K562 (cell line): Measurements from ENCODE around the gene GDAP2. TPM values are rescaled to one million over a fixed set of nuclear protein-coding genes. Genes with fewer than 3 reads are reported as not detected.
A peak's percentile ranks its signal among the peaks of the same experiment; 100 is the strongest.

ENCODE experiments used
- CHD1 ChIP-seq: fragments of 200-600 bp; sonication (generic); IDR thresholded peaks from one replicate; pipeline ENCODE4 v1.6.1; 2012; ENCODE audit warnings: mild to moderate bottlenecking, moderate library complexity, low read length, inconsistent platforms
- DEAF1 ChIP-seq: fragments of 450-650 bp; formaldehyde crosslinking; IDR thresholded peaks from 2 replicates; pipeline ENCODE4 v1.4.0; 2020; ENCODE audit warnings: mild to moderate bottlenecking, moderate library complexity
- ETV1 ChIP-seq: fragments of 450-650 bp; conservative IDR thresholded peaks from 2 replicates; pipeline ENCODE4 v1.6.1; 2016; ENCODE audit warnings: missing genetic modification characterization, control low read depth, low read depth, missing compliant biosample characterization
- HCFC1 ChIP-seq: IDR thresholded peaks from 2 replicates; pipeline ENCODE4 v1.6.1; 2012; ENCODE audit warnings: low read depth, low read length, improper control_type of control experiment
- HSF4 ChIP-seq: fragments of 250-450 bp; sonication (Bioruptor Pico); IDR thresholded peaks from 2 replicates; pipeline ENCODE4 v2.1.2; 2022; ENCODE audit warnings: mild to moderate bottlenecking, moderate library complexity, borderline replicate concordance
- IRF2 ChIP-seq: sonication (generic); formaldehyde crosslinking; IDR thresholded peaks from 2 replicates; pipeline ENCODE4 v1.8.1; 2022; ENCODE audit warnings: mild to moderate bottlenecking, missing genetic modification reagents
- MLX ChIP-seq, 2 experiments: fragments of 450-650 bp in 1 of 2; sonication (generic) in 1 of 2; formaldehyde crosslinking; conservative IDR thresholded peaks; 2 replicates each; pipeline versions ENCODE4 v1.4.0 to v1.8.1; 2020 to 2022; ENCODE audit warnings: mild to moderate bottlenecking in 1 of 2, missing genetic modification reagents in 1 of 2
- NFATC3 ChIP-seq: fragments of 450-650 bp; IDR thresholded peaks from 2 replicates; pipeline ENCODE4 v1.6.1; 2017; ENCODE audit warnings: mild to moderate bottlenecking
- RBM14 ChIP-seq: fragments of 200-400 bp; formaldehyde crosslinking; IDR thresholded peaks from 2 replicates; pipeline ENCODE4 v1.6.1; 2018; ENCODE audit warnings: low read depth, mild to moderate bottlenecking, low read length, moderate library complexity, borderline replicate concordance; ENCODE audit not compliant: insufficient read depth
- TEAD4 ChIP-seq, 2 experiments: sonication (generic) in 1 of 2; formaldehyde crosslinking in 1 of 2; IDR thresholded peaks; 2 replicates each; pipeline versions ENCODE4 v1.6.1 to v1.8.0; 2012 to 2022; ENCODE audit warnings: borderline replicate concordance in 1 of 2, inconsistent platforms in 1 of 2, low read length in 1 of 2, mild to moderate bottlenecking in 1 of 2, missing genetic modification reagents in 1 of 2
- ZNF197 ChIP-seq: fragments of 200-800 bp; sonication (Bioruptor generic); IDR thresholded peaks from 2 replicates; pipeline ENCODE4 v1.6.1; 2016; ENCODE audit warnings: low read depth, missing genetic modification characterization, missing compliant biosample characterization
- ZNF740 ChIP-seq, 3 experiments: fragments of 200-800 bp in 1 of 3; sonication (Bioruptor generic) in 1 of 3; sonication (generic) in 1 of 3; formaldehyde crosslinking in 1 of 3; IDR thresholded peaks; 2 replicates each; pipeline versions ENCODE4 v1.6.1 to v1.8.0; 2016 to 2022; ENCODE audit warnings: mild to moderate bottlenecking in 2 of 3, missing compliant biosample characterization in 2 of 3, missing genetic modification characterization in 2 of 3, missing genetic modification reagents in 1 of 3
- polyA plus RNA-seq, 8 experiments: library from polyadenylated mRNA; depleted of rRNA in 4 of 8; stranded (reverse) in 5 of 8; unstranded in 3 of 8; fragments of >200 nt; fragmentation: Nextera tagmentation in 2 of 8; fragmentation: Illumina TruSeq in 1 of 8; extraction: Ambion mirVana in 2 of 8; extraction: Trizol in 1 of 8; gene quantifications; 2 replicates each; pipeline versions ENCODE4 v1.2.1 to v1.2.3, GENCODE V29; 2011 to 2014; ENCODE audit warnings: inconsistent platforms in 1 of 8, missing spikeins in 1 of 8
- total RNA-seq, 7 experiments: library from RNA; depleted of rRNA in 6 of 7; stranded (reverse); fragments of >200 nt in 6 of 7; fragmentation: Illumina TruSeq in 2 of 7; extraction: Trizol in 2 of 7; gene quantifications; 2 replicates each; pipeline versions ENCODE4 v1.2.1 to v1.2.3, GENCODE V29; 2011 to 2021; ENCODE audit warnings: low replicate concordance in 1 of 7
- TF ChIP-seq, protein P1 (sequence below), 2 experiments: fragments of 450-650 bp; IDR thresholded peaks; 2 replicates each; pipeline ENCODE4 v1.6.1; 2016; ENCODE audit warnings: mild to moderate bottlenecking in 2 of 2, borderline replicate concordance in 1 of 2, low read depth in 1 of 2, moderate library complexity in 1 of 2

The GDAP2 gene
- total and polyA plus RNA-seq, 9 of the 15 experiments (the other 6 are each of a cell fraction or from before 2014, with no cell fraction given) = 4.1 to 23.1 (median 13.2) TPM

- TF ChIP-seq DEAF1 (CRISPR knock-in tag) (no peak), CHD1 (no peak), NFATC3 (no peak), ZNF197 (peak; percentile 76; the same call in 1 of the 2 replicates), MLX (CRISPR knock-in tag; conservative IDR thresholded peaks at IDR 0.05) (no peak), TEAD4 (IDR thresholded peaks at IDR 0.05; ENCODE audit: low read length) (peak; percentile 37; the same call in 1 of the 2 replicates), TEAD4 (CRISPR knock-in tag; IDR thresholded peaks at IDR 0.05; ENCODE audit: borderline replicate concordance) (no peak), IRF2 (CRISPR knock-in tag) (no peak), ZNF740 (CRISPR knock-in tag; IDR thresholded peaks at IDR 0.05) (no peak), ZNF740 (tag; IDR thresholded peaks at IDR 0.05) (peak in 1 of 2 experiments; percentile 89; a peak in 2 of 4 replicates), ETV1 (peak; percentile 89), HSF4 (peak; percentile 24; the same call in 1 of the 2 replicates), RBM14 (no peak), HCFC1 (no peak)
- TF ChIP-seq, protein P1, sequence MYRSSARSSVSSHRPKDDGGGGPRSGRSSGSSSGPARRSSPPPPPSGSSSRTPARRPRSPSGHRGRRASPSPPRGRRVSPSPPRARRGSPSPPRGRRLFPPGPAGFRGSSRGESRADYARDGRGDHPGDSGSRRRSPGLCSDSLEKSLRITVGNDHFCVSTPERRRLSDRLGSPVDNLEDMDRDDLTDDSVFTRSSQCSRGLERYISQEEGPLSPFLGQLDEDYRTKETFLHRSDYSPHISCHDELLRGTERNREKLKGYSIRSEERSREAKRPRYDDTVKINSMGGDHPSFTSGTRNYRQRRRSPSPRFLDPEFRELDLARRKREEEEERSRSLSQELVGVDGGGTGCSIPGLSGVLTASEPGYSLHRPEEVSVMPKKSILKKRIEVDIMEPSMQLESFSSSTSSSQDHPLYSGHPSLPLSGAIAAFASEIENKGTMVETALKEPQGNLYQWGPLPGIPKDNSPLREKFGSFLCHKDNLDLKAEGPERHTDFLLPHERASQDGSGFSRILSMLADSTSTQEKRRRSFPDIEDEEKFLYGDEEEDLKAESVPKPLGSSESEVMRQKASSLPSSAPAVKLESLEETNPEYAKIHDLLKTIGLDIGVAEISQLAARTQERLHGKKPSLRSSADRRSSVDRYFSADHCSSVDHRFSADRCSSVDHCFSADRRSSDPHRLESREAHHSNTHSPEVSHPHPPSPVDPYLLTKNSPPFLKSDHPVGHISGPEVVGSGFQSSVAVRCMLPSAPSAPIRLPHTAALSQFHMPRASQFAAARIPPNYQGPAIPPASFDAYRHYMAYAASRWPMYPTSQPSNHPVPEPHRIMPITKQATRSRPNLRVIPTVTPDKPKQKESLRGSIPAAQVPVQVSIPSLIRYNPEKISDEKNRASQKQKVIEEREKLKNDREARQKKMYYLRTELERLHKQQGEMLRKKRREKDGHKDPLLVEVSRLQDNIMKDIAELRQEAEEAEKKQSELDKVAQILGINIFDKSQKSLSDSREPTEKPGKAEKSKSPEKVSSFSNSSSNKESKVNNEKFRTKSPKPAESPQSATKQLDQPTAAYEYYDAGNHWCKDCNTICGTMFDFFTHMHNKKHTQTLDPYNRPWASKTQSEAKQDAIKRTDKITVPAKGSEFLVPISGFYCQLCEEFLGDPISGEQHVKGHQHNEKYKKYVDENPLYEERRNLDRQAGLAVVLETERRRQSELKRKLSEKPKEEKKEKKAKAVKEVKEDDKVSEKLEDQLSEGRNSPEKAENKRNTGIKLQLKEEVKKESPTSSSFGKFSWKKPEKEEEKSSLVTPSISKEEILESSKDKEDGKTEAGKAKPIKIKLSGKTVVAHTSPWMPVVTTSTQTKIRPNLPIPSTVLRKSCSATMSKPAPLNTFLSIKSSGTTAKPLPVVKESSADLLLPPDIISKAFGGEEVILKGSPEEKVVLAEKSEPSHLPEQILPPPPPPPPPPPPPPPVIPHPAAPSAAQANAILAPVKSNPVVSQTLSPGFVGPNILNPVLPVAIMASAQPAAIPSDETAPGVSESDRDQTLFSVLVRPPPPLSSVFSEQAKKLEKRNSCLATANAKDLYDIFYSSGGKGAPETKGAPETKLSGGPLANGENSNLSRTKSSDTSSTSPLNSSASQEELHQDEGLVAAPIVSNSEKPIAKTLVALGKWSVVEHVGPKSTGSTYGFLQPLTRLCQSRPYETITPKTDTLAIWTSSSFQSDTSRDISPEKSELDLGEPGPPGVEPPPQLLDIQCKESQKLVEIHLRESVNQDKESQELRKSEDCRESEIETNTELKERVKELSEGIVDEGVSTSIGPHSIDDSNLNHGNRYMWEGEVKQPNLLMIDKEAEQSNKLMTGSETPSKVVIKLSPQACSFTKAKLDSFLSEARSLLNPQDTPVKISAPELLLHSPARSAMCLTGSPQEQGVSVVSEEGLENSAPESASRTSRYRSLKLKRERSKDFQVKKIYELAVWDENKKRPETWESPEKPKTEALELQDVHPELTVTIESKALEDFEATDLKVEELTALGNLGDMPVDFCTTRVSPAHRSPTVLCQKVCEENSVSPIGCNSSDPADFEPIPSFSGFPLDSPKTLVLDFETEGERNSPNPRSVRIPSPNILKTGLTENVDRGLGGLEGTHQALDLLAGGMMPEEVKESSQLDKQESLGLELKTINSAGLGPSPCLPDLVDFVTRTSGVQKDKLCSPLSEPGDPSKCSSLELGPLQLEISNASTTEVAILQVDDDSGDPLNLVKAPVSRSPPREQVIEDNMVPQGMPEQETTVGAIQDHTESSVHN (IDR thresholded peaks at IDR 0.05; ENCODE audit: borderline replicate concordance in 1 of 2, low read depth in 1 of 2) = no peak
These were observed 107.5 kb downstream of the GDAP2 start (continued) for GRCh38 chr1:117821774-117822482.
